ENCODE data around the gene MGAT4A. TPM values are rescaled to one million over a fixed set of nuclear protein-coding genes. Genes with fewer than 3 reads are reported as not detected.
A peak's percentile ranks its signal among the peaks of the same experiment; 100 is the strongest.

Gene MGAT4A
- total and polyA plus RNA-seq, 2 of the 13 experiments (the other 11 are each of a cell fraction or from before 2014, with no cell fraction given) = 47.2 to 90.9 TPM

DNA sequence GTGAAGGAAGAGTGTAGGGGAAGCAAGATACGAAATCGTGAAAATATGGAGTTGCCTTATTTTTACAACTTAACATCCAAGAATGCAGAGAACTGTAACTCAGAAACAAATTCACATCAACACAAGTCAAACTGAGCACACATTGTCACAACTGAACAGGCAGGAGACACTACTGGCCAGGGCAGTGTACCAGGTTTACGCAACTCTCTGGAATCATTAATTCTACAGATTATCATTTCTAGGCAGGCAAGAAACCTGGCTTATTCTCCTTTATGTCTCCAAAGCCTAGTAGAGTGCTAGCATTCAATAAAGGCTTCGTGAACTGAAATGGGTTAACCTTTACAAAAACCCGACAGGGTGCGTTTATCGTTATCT, 123.2 kb downstream of the MGAT4A start:
- H3K36me3 ChIP-seq (replicated peaks in 1 of 2; ENCODE audit: control insufficient read depth in 1 of 2, insufficient read depth in 2 of 2, low read length in 2 of 2) = peaks cover 6 to 16% of the 10 kb centered on the region in 2 experiments
- no peak for DNase-seq (ENCODE audit: low spot score)
- no peaks in the 10 kb centered on the region; a peak in 1 of 5 replicates for H3K27me3 ChIP-seq (ENCODE audit: control insufficient read depth in 1 of 2, insufficient read depth in 2 of 2, low read length in 2 of 2)
- POLR2A ChIA-PET = no interaction called here
- peak overlapping the region; percentile 99 for H3K9ac ChIP-seq (ENCODE audit: insufficient read depth, low read depth, low read length)
- WGBS (ENCODE audit: low lambda C conversion rate) = 0% methylated on average over 7 of the region's 7 CpGs
- peak overlapping the region; percentile 87 for H3K4me2 ChIP-seq (ENCODE audit: low read depth, low read length)
- BruUV-seq (replicated peaks) = TSS peak; percentile 69
- CTCF ChIA-PET (ENCODE audit: low intra/inter-chr PET ratio, low total read pairs) = no interaction called here
- no peaks in the 10 kb centered on the region for H3K9me3 ChIP-seq (ENCODE audit: low read length)
- no peak for FAIRE-seq
- H4K20me1 ChIP-seq (ENCODE audit: insufficient read depth, low read length) = peaks cover 4% of the 10 kb centered on the region
- peak overlapping the region; percentile 88 for H3K27ac ChIP-seq (ENCODE audit: extremely low read length, insufficient read depth, low read length)
- peaks cover 41% of the 10 kb centered on the region for H3K4me1 ChIP-seq (ENCODE audit: insufficient read depth, low read length)
- H2AFZ ChIP-seq (ENCODE audit: low read length) = peak overlapping the region; percentile 11
- peak; percentile 40 for ATAC-seq
- in situ Hi-C loops (cut with HindIII; ENCODE audit: extremely low pct_ligation_motif_present, low pct_unique_long_range_greater_than_20kb) (no loop called here), intact Hi-C loops (cut with micrococcal nuclease; ENCODE audit: unreplicated experiment) (loop anchor here (2.0 to 10.0 kb wide), 3 partner anchors 39 to 730 kb away; partner anchors contain the start of genes EIF5B, INPP4A and TXNDC9)
- peak overlapping the region; percentile 95 to 98 (median 97) for H3K4me3 ChIP-seq (replicated peaks in 1 of 3; ENCODE audit: insufficient read depth in 1 of 3, low read depth in 2 of 3, low read length in 3 of 3)
- peaks cover 69% of the 10 kb centered on the region for H3K79me2 ChIP-seq (ENCODE audit: insufficient read depth, low read length)
- TF ChIP-seq ZBTB39 (CRISPR knock-in tag; IDR thresholded peaks at IDR 0.05) (0 out of 2 replicates have a peak, but pooled peaks have one; percentile 4), ZNF33A (CRISPR knock-in tag; IDR thresholded peaks at IDR 0.05; ENCODE audit: borderline replicate concordance) (0 out of 2 replicates have a peak, but pooled peaks have one; percentile 66), TAF1 (CRISPR knock-in tag; IDR thresholded peaks at IDR 0.05) (no peak), ZFAT (CRISPR knock-in tag; conservative IDR thresholded peaks at IDR 0.05) (no peak), HNRNPK (IDR thresholded peaks at IDR 0.05; ENCODE audit: low read depth, low read length, poor library complexity, severe bottlenecking) (no peak), ZMYM4 (CRISPR knock-in tag; IDR thresholded peaks at IDR 0.05) (no peak), CC2D1A (CRISPR knock-in tag; IDR thresholded peaks at IDR 0.05) (peak; percentile 90; the same call in 1 of the 2 replicates), ZNF569 (CRISPR knock-in tag; IDR thresholded peaks at IDR 0.05; ENCODE audit: borderline replicate concordance) (peak; percentile 29; the same call in 1 of the 2 replicates), TCF7 (IDR thresholded peaks at IDR 0.05; ENCODE audit: low read depth) (no peak), ZNF296 (CRISPR knock-in tag; conservative IDR thresholded peaks at IDR 0.05) (0 out of 2 replicates have a peak, but pooled peaks have one; percentile 5)
- TF ChIP-seq, protein P1, sequence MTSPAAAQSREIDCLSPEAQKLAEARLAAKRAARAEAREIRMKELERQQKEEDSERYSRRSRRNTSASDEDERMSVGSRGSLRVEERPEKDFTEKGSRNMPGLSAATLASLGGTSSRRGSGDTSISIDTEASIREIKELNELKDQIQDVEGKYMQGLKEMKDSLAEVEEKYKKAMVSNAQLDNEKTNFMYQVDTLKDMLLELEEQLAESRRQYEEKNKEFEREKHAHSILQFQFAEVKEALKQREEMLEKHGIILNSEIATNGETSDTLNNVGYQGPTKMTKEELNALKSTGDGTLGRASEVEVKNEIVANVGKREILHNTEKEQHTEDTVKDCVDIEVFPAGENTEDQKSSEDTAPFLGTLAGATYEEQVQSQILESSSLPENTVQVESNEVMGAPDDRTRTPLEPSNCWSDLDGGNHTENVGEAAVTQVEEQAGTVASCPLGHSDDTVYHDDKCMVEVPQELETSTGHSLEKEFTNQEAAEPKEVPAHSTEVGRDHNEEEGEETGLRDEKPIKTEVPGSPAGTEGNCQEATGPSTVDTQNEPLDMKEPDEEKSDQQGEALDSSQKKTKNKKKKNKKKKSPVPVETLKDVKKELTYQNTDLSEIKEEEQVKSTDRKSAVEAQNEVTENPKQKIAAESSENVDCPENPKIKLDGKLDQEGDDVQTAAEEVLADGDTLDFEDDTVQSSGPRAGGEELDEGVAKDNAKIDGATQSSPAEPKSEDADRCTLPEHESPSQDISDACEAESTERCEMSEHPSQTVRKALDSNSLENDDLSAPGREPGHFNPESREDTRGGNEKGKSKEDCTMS (CRISPR knock-in tag; conservative IDR thresholded peaks at IDR 0.05) = 0 out of 2 replicates have a peak, but pooled peaks have one; percentile 18
- TF ChIP-seq, protein P2, sequence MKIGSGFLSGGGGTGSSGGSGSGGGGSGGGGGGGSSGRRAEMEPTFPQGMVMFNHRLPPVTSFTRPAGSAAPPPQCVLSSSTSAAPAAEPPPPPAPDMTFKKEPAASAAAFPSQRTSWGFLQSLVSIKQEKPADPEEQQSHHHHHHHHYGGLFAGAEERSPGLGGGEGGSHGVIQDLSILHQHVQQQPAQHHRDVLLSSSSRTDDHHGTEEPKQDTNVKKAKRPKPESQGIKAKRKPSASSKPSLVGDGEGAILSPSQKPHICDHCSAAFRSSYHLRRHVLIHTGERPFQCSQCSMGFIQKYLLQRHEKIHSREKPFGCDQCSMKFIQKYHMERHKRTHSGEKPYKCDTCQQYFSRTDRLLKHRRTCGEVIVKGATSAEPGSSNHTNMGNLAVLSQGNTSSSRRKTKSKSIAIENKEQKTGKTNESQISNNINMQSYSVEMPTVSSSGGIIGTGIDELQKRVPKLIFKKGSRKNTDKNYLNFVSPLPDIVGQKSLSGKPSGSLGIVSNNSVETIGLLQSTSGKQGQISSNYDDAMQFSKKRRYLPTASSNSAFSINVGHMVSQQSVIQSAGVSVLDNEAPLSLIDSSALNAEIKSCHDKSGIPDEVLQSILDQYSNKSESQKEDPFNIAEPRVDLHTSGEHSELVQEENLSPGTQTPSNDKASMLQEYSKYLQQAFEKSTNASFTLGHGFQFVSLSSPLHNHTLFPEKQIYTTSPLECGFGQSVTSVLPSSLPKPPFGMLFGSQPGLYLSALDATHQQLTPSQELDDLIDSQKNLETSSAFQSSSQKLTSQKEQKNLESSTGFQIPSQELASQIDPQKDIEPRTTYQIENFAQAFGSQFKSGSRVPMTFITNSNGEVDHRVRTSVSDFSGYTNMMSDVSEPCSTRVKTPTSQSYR (CRISPR knock-in tag; IDR thresholded peaks at IDR 0.05; ENCODE audit: borderline replicate concordance) = 0 out of 2 replicates have a peak, but pooled peaks have one; percentile 10
- TF ChIP-seq, protein P3, sequence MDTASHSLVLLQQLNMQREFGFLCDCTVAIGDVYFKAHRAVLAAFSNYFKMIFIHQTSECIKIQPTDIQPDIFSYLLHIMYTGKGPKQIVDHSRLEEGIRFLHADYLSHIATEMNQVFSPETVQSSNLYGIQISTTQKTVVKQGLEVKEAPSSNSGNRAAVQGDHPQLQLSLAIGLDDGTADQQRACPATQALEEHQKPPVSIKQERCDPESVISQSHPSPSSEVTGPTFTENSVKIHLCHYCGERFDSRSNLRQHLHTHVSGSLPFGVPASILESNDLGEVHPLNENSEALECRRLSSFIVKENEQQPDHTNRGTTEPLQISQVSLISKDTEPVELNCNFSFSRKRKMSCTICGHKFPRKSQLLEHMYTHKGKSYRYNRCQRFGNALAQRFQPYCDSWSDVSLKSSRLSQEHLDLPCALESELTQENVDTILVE (CRISPR knock-in tag; IDR thresholded peaks at IDR 0.05) = no peak
